SK-N-SH (cell line): ENCODE data around the gene H1-8. TPM values are rescaled to one million over a fixed set of nuclear protein-coding genes. Genes with fewer than 3 reads are reported as not detected.

Source experiments
- CTCF ChIA-PET: fragments of 300-600, 350-600 bp; formaldehyde crosslinking; extraction: SDS; loops from one replicate; lab custom pipeline; 2021; lab: Yijun Ruan, JAX
- POLR2A ChIA-PET: fragments of 350-600 bp; sonication (Branson Sonifier 250); formaldehyde crosslinking; extraction: SDS; loops from one replicate; lab custom pipeline; 2020; ENCODE audit warnings: antibody characterized with exemption, inconsistent platforms; lab: Yijun Ruan, JAX
- DNase-seq: peaks from one replicate; pipeline ENCODE4 v3.0.0; 2012
- H2AFZ ChIP-seq: fragments of 200-600 bp; sonication (generic); 2 replicates; pipeline ENCODE4 v1.8.1; 2016; ENCODE audit warnings: antibody characterized with exemption, mild to moderate bottlenecking, low read depth
- H3F3A ChIP-seq: fragments of 200-600 bp; sonication (generic); replicated peaks from 2 replicates; pipeline ENCODE3; 2016; ENCODE audit warnings: antibody characterized with exemption, mild to moderate bottlenecking; ENCODE audit not compliant: insufficient read depth
- H3K27ac ChIP-seq, 2 experiments: fragments of 200-500 bp in 1 of 2; fragments of 200-600 bp in 1 of 2; sonication (Bioruptor generic) in 1 of 2; sonication (generic), shearing (Covaris generic) in 1 of 2; 2 replicates each; pipeline versions ENCODE4 v1.5.1 to v1.6.1; 2014 to 2016; ENCODE audit warnings: low read depth in 2 of 2, inconsistent platforms in 1 of 2, low read length in 1 of 2, mild to moderate bottlenecking in 1 of 2, mixed read lengths in 1 of 2
- H3K27me3 ChIP-seq: fragments of 200-600 bp; sonication (generic), shearing (Covaris generic); 2 replicates; pipeline ENCODE4 v1.6.1; 2016; ENCODE audit warnings: mixed run types; ENCODE audit not compliant: insufficient read depth
- H3K36me3 ChIP-seq, 2 experiments: fragments of 200-500 bp in 1 of 2; fragments of 200-600 bp in 1 of 2; sonication (Bioruptor generic) in 1 of 2; sonication (generic) in 1 of 2; replicated peaks in 1 of 2; 2 replicates each; pipeline versions ENCODE3 to v1.5.1; 2014 to 2016; ENCODE audit warnings: low read length in 1 of 2, mild to moderate bottlenecking in 1 of 2; ENCODE audit not compliant: insufficient read depth in 2 of 2, control insufficient read depth in 1 of 2
- H3K4me1 ChIP-seq, 2 experiments: fragments of 200-500 bp in 1 of 2; fragments of 200-600 bp in 1 of 2; sonication (Bioruptor generic) in 1 of 2; sonication (generic), shearing (Covaris generic) in 1 of 2; 2 replicates each; pipeline versions ENCODE4 v1.5.1 to v1.6.1; 2014 to 2016; ENCODE audit warnings: low read depth in 1 of 2, low read length in 1 of 2, mixed run types in 1 of 2; ENCODE audit not compliant: insufficient read depth in 2 of 2, control insufficient read depth in 1 of 2
- H3K4me2 ChIP-seq: fragments of 200-600 bp; sonication (generic), shearing (Covaris generic); 2 replicates; pipeline ENCODE4 v1.6.1; 2017; ENCODE audit warnings: mixed run types
- H3K4me3 ChIP-seq, 2 experiments: fragments of 200-500 bp in 1 of 2; fragments of 200-600 bp in 1 of 2; sonication (Bioruptor generic) in 1 of 2; sonication (generic), shearing (Covaris generic) in 1 of 2; 2 replicates each; pipeline versions ENCODE4 v1.5.1 to v1.8.1; 2014 to 2016; ENCODE audit warnings: low read depth in 2 of 2, inconsistent platforms in 1 of 2, low read length in 1 of 2, mild to moderate bottlenecking in 1 of 2, mixed read lengths in 1 of 2, moderate library complexity in 1 of 2
- H3K79me2 ChIP-seq: fragments of 200-600 bp; sonication (generic); 2 replicates; pipeline ENCODE4 v1.8.1; 2017; ENCODE audit warnings: mild to moderate bottlenecking; ENCODE audit not compliant: insufficient read depth
- H3K9ac ChIP-seq: fragments of 200-600 bp; sonication (generic); 2 replicates; pipeline ENCODE4 v1.6.1; 2017; ENCODE audit warnings: mixed run types
- H3K9me2 ChIP-seq: fragments of 200-600 bp; sonication (generic); 2 replicates; pipeline ENCODE4 v1.6.1; 2017; ENCODE audit warnings: mixed run types
- H3K9me3 ChIP-seq: fragments of 200-600 bp; sonication (generic); 2 replicates; pipeline ENCODE4 v1.6.1; 2017; ENCODE audit warnings: mixed run types, mild to moderate bottlenecking, moderate library complexity
- H4K20me1 ChIP-seq: fragments of 200-600 bp; sonication (generic); 2 replicates; pipeline ENCODE4 v1.6.1; 2017; ENCODE audit warnings: mild to moderate bottlenecking, mixed run types; ENCODE audit not compliant: insufficient read depth
- CHD2 ChIP-seq: fragments of 150-350 bp; IDR thresholded peaks from 2 replicates; pipeline ENCODE4 v1.6.1; 2018; ENCODE audit warnings: low read length; ENCODE audit not compliant: partially characterized antibody
- CTCF ChIP-seq: fragments of 200-600 bp; sonication (generic); IDR thresholded peaks from 2 replicates; pipeline ENCODE4 v1.6.1; 2017; ENCODE audit warnings: antibody characterized with exemption, mild to moderate bottlenecking, moderate library complexity
- ELF1 ChIP-seq: IDR thresholded peaks from 2 replicates; pipeline ENCODE4 v1.4.0; 2012
- EP300 ChIP-seq, 2 experiments: IDR thresholded peaks; 2 replicates each; pipeline versions ENCODE4 v1.4.0 to v1.6.1; 2012; ENCODE audit warnings: borderline replicate concordance in 1 of 2, low read depth in 1 of 2, low read length in 1 of 2
- FOXJ3 ChIP-seq: sonication (generic); formaldehyde crosslinking; IDR thresholded peaks from 2 replicates; pipeline ENCODE4 v1.5.1; 2020; ENCODE audit warnings: mild to moderate bottlenecking, missing genetic modification reagents
- GATA2 ChIP-seq: sonication (generic); formaldehyde crosslinking; IDR thresholded peaks from 2 replicates; pipeline ENCODE4 v1.5.0; 2020; ENCODE audit warnings: mild to moderate bottlenecking, missing genetic modification reagents
- MEF2A ChIP-seq: IDR thresholded peaks from 2 replicates; pipeline ENCODE4 v1.4.0; 2012; ENCODE audit warnings: low read depth, borderline replicate concordance
- NFIC ChIP-seq: IDR thresholded peaks from 2 replicates; pipeline ENCODE4 v1.4.0; 2012; ENCODE audit warnings: borderline replicate concordance
- NRF1 ChIP-seq: IDR thresholded peaks from 2 replicates; pipeline ENCODE4 v1.6.1; 2012; ENCODE audit warnings: low read depth, mild to moderate bottlenecking, low read length
- RAD21 ChIP-seq: IDR thresholded peaks from 2 replicates; pipeline ENCODE4 v1.6.1; 2012; ENCODE audit warnings: mild to moderate bottlenecking, low read length
- RCOR1 ChIP-seq: fragments of 150-350 bp; IDR thresholded peaks from 2 replicates; pipeline ENCODE4 v1.6.1; 2017; ENCODE audit warnings: antibody characterized with exemption, low read length
- RFX5 ChIP-seq: IDR thresholded peaks from 2 replicates; pipeline ENCODE4 v1.6.1; 2012; ENCODE audit warnings: mild to moderate bottlenecking, improper control_type of control experiment, low read length
- RXRA ChIP-seq: IDR thresholded peaks from 2 replicates; pipeline ENCODE4 v1.4.0; 2012; ENCODE audit warnings: low read depth, mild to moderate bottlenecking, borderline replicate concordance
- SIN3A ChIP-seq: IDR thresholded peaks from 2 replicates; pipeline ENCODE4 v1.6.1; 2012; ENCODE audit warnings: low read depth, mild to moderate bottlenecking, low read length, moderate library complexity, borderline replicate concordance
- SMC3 ChIP-seq: IDR thresholded peaks from 2 replicates; pipeline ENCODE4 v1.6.1; 2012; ENCODE audit warnings: low read depth, low read length, improper control_type of control experiment
- TCF12 ChIP-seq: IDR thresholded peaks from 2 replicates; pipeline ENCODE4 v1.4.0; 2012
- TEAD4 ChIP-seq: IDR thresholded peaks from 2 replicates; pipeline ENCODE4 v1.4.0; 2012; ENCODE audit warnings: mild to moderate bottlenecking, borderline replicate concordance; ENCODE audit not compliant: insufficient read depth
- USF2 ChIP-seq: fragments of 150-350 bp; IDR thresholded peaks from 2 replicates; pipeline ENCODE4 v1.6.1; 2017; ENCODE audit warnings: antibody characterized with exemption, low read length, low read depth, borderline replicate concordance
- WGBS: methylation state at CpG from one replicate; pipeline ENCODE4 v1.1.6; 2017; ENCODE audit warnings: low lambda C conversion rate; 5-methylcytosine and 5-hydroxymethylcytosine counted together
- polyA plus RNA-seq, 3 experiments: library from polyadenylated mRNA; depleted of rRNA; stranded (reverse); fragments of >200 nt; gene quantifications; 2 replicates each; pipeline ENCODE4 v1.2.3, GENCODE V29; 2012
- TF ChIP-seq, protein P1 (sequence below): IDR thresholded peaks from 2 replicates; pipeline ENCODE4; 2012
- TF ChIP-seq, protein P2 (sequence below): IDR thresholded peaks from 2 replicates; pipeline ENCODE4 v1.4.0; 2012; ENCODE audit warnings: low read depth, borderline replicate concordance

Gene H1-8
- polyA plus RNA-seq, 1 of the 3 experiments (the other 2 are of a cell fraction), result not detected

GRCh38 chr3:129530251-129530791 is 12.7 kb upstream of the H1-8 start:
- POLR2A ChIA-PET, result no interaction called here
- Histone ChIP-seq H4K20me1 (no peaks in the 10 kb centered on the region), H3K4me1 (no peaks in the 10 kb centered on the region; a peak in 1 of 4 replicates), H3K9ac (no peak overlapping the region), H2AFZ (no peak overlapping the region), H3K4me3 (no peak overlapping the region), H3K9me2 (no peaks in the 10 kb centered on the region), H3K36me3 (no peaks in the 10 kb centered on the region), H3K9me3 (no peaks in the 10 kb centered on the region), H3K4me2 (no peak overlapping the region), H3K27ac (no peak overlapping the region), H3F3A (no peaks in the 10 kb centered on the region), H3K27me3 (no peaks in the 10 kb centered on the region), H3K79me2 (no peaks in the 10 kb centered on the region)
- DNase-seq, result no peak
- CTCF ChIA-PET, result no interaction called here
- TF ChIP-seq USF2 (no peak), ELF1 (no peak), NFIC (no peak), NRF1 (no peak), EP300 (IDR thresholded peaks at IDR 0.05; ENCODE audit: borderline replicate concordance in 1 of 2, low read depth in 1 of 2, low read length in 1 of 2) (no peak), CTCF (no peak), RCOR1 (no peak), FOXJ3 (CRISPR knock-in tag) (no peak), TCF12 (no peak), RXRA (no peak), SIN3A (no peak), MEF2A (no peak), TEAD4 (no peak), RFX5 (no peak)
- TF ChIP-seq, protein P1, sequence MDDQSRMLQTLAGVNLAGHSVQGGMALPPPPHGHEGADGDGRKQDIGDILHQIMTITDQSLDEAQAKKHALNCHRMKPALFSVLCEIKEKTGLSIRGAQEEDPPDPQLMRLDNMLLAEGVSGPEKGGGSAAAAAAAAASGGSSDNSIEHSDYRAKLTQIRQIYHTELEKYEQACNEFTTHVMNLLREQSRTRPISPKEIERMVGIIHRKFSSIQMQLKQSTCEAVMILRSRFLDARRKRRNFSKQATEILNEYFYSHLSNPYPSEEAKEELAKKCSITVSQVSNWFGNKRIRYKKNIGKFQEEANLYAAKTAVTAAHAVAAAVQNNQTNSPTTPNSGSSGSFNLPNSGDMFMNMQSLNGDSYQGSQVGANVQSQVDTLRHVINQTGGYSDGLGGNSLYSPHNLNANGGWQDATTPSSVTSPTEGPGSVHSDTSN, result no peak
- 50% methylated on average over 6 of the region's 6 CpGs for WGBS

DNA sequence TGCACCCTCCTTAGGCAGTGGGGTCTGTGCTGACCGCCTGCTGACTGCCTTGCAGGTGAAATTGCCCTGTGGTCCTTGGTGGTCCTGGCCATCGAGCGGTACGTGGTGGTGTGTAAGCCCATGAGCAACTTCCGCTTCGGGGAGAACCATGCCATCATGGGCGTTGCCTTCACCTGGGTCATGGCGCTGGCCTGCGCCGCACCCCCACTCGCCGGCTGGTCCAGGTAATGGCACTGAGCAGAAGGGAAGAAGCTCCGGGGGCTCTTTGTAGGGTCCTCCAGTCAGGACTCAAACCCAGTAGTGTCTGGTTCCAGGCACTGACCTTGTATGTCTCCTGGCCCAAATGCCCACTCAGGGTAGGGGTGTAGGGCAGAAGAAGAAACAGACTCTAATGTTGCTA is 12.2 kb upstream of the H1-8 start:
- no peaks in the 10 kb centered on the region for H3K9me3 ChIP-seq

More for the DNA sequence above, 12.2 kb upstream of the H1-8 start:
- H3K27ac ChIP-seq, result no peak overlapping the region
- no peaks in the 10 kb centered on the region for H4K20me1 ChIP-seq
- POLR2A ChIA-PET, result no interaction called here
- no peak overlapping the region for H3K4me3 ChIP-seq
- H3K79me2 ChIP-seq, result no peaks in the 10 kb centered on the region
- CTCF ChIA-PET, result no interaction called here
- no peaks in the 10 kb centered on the region for H3F3A ChIP-seq
- no peak overlapping the region for H2AFZ ChIP-seq
- H3K27me3 ChIP-seq, result no peaks in the 10 kb centered on the region
- TF ChIP-seq GATA2 (CRISPR knock-in tag) (no peak), RAD21 (no peak), SMC3 (no peak), CHD2 (no peak)
- TF ChIP-seq, protein P2, sequence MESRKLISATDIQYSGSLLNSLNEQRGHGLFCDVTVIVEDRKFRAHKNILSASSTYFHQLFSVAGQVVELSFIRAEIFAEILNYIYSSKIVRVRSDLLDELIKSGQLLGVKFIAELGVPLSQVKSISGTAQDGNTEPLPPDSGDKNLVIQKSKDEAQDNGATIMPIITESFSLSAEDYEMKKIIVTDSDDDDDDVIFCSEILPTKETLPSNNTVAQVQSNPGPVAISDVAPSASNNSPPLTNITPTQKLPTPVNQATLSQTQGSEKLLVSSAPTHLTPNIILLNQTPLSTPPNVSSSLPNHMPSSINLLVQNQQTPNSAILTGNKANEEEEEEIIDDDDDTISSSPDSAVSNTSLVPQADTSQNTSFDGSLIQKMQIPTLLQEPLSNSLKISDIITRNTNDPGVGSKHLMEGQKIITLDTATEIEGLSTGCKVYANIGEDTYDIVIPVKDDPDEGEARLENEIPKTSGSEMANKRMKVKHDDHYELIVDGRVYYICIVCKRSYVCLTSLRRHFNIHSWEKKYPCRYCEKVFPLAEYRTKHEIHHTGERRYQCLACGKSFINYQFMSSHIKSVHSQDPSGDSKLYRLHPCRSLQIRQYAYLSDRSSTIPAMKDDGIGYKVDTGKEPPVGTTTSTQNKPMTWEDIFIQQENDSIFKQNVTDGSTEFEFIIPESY, result no peak
- no peak for DNase-seq
- no peaks in the 10 kb centered on the region for H3K36me3 ChIP-seq
- WGBS, result 90% methylated on average over 13 of the region's 13 CpGs
- H3K4me1 ChIP-seq, result no peaks in the 10 kb centered on the region; a peak in 1 of 4 replicates
- H3K9me2 ChIP-seq, result no peaks in the 10 kb centered on the region
- H3K4me2 ChIP-seq, result no peak overlapping the region
- H3K9ac ChIP-seq, result no peak overlapping the region
